ENCODE measurements around the gene HOXA2.

The HOXA2 gene

GRCh38 chr7:27098578-27099451 lies 3.7 kb downstream of the HOXA2 start:
- Histone ChIP-seq H3K27me3 (ENCODE audit: control insufficient read depth in 1 of 2, insufficient read depth in 2 of 2, low read length in 2 of 2) (no peaks in the 10 kb centered on the region), H3K9ac (ENCODE audit: low read length) (peak overlapping the region; percentile 47)

GRCh38 chr7:27097686-27098577 lies 4.6 kb downstream of the HOXA2 start:
- H3K9ac ChIP-seq (ENCODE audit: low read length), result peak overlapping the region; percentile 47
- peaks cover 31% of the 10 kb centered on the region for H3K4me1 ChIP-seq (ENCODE audit: insufficient read depth, low read length)
- H3K36me3 ChIP-seq (ENCODE audit: insufficient read depth, low read length), result no peaks in the 10 kb centered on the region
- no peaks in the 10 kb centered on the region for H3K9me3 ChIP-seq (ENCODE audit: low read length)
- H3K27me3 ChIP-seq (ENCODE audit: control insufficient read depth in 1 of 2, insufficient read depth in 2 of 2, low read length in 2 of 2), result no peaks in the 10 kb centered on the region
- H3K4me3 ChIP-seq (ENCODE audit: low read depth in 1 of 2, low read length in 2 of 2), result peak overlapping the region; percentile 38 to 73
- H3K27ac ChIP-seq (ENCODE audit: low read depth, low read length), result peak overlapping the region; percentile 85

More at GRCh38 chr7:27098578-27099451, 3.7 kb downstream of the HOXA2 start:
- H3K27ac ChIP-seq (ENCODE audit: low read depth, low read length), result peak overlapping the region; percentile 85
- H3K9me3 ChIP-seq (ENCODE audit: low read length), result no peaks in the 10 kb centered on the region
- H3K4me1 ChIP-seq (ENCODE audit: insufficient read depth, low read length), result peaks cover 33% of the 10 kb centered on the region
- no peaks in the 10 kb centered on the region for H3K36me3 ChIP-seq (ENCODE audit: insufficient read depth, low read length)
- peak overlapping the region; percentile 38 to 73 for H3K4me3 ChIP-seq (ENCODE audit: low read depth in 1 of 2, low read length in 2 of 2)

GRCh38 chr7:27096768-27097514 lies 5.5 kb downstream of the HOXA2 start:
- H3K9ac ChIP-seq (ENCODE audit: low read length), result peak overlapping the region; percentile 81
- no peaks in the 10 kb centered on the region for H3K9me3 ChIP-seq (ENCODE audit: low read length)
- no peaks in the 10 kb centered on the region for H3K36me3 ChIP-seq (ENCODE audit: insufficient read depth, low read length)
- no peaks in the 10 kb centered on the region for H3K27me3 ChIP-seq (ENCODE audit: control insufficient read depth in 1 of 2, insufficient read depth in 2 of 2, low read length in 2 of 2)
- H3K27ac ChIP-seq (ENCODE audit: low read depth, low read length), result peak overlapping the region; percentile 88
- peaks cover 31% of the 10 kb centered on the region for H3K4me1 ChIP-seq (ENCODE audit: insufficient read depth, low read length)
- H3K4me3 ChIP-seq (ENCODE audit: low read depth in 1 of 2, low read length in 2 of 2), result peak overlapping the region; percentile 73 to 91

GRCh38 chr7:27095897-27096767 lies 6.4 kb downstream of the HOXA2 start, which contains the start of gene HOXA1:
Gene HOXA1 (minus strand): TSS chr7:27096000. CDS start chr7:27095912, 88 bp downstream.
- peaks cover 31% of the 10 kb centered on the region for H3K4me1 ChIP-seq (ENCODE audit: insufficient read depth, low read length)
- H3K9me3 ChIP-seq (ENCODE audit: low read length), result no peaks in the 10 kb centered on the region
- H3K36me3 ChIP-seq (ENCODE audit: insufficient read depth, low read length), result no peaks in the 10 kb centered on the region
- peak within 1 kb of the TSS; percentile 88 for H3K27ac ChIP-seq (ENCODE audit: low read depth, low read length)
- no peaks in the 10 kb centered on the region for H3K27me3 ChIP-seq (ENCODE audit: control insufficient read depth in 1 of 2, insufficient read depth in 2 of 2, low read length in 2 of 2)
- peak within 1 kb of the TSS; percentile 81 for H3K9ac ChIP-seq (ENCODE audit: low read length)
- peak within 1 kb of the TSS; percentile 73 to 91 for H3K4me3 ChIP-seq (ENCODE audit: low read depth in 1 of 2, low read length in 2 of 2)

- Histone ChIP-seq H3K9me3 (ENCODE audit: low read length) (no peaks in the 10 kb centered on the region), H3K4me3 (ENCODE audit: low read depth in 1 of 2, low read length in 2 of 2) (peak overlapping the region; percentile 73 to 91), H3K36me3 (ENCODE audit: insufficient read depth, low read length) (no peaks in the 10 kb centered on the region), H3K27ac (ENCODE audit: low read depth, low read length) (peak overlapping the region; percentile 49), H3K27me3 (ENCODE audit: control insufficient read depth in 1 of 2, insufficient read depth in 2 of 2, low read length in 2 of 2) (no peaks in the 10 kb centered on the region), H3K4me1 (ENCODE audit: insufficient read depth, low read length) (peaks cover 25% of the 10 kb centered on the region), H3K9ac (ENCODE audit: low read length) (no peak overlapping the region)
Observed at GRCh38 chr7:27095050-27095896, 7.2 kb downstream of the HOXA2 start.

- Histone ChIP-seq H3K4me3 (ENCODE audit: low read depth in 1 of 2, low read length in 2 of 2) (no peak overlapping the region), H3K9ac (ENCODE audit: low read length) (no peak overlapping the region), H3K27ac (ENCODE audit: low read depth, low read length) (no peak overlapping the region)
Observed at GRCh38 chr7:27094304-27095049, 8.0 kb downstream of the HOXA2 start.

GRCh38 chr7:27093184-27093895 lies 9.1 kb downstream of the HOXA2 start:
- no peaks in the 10 kb centered on the region for H3K9me3 ChIP-seq (ENCODE audit: low read length)
- no peak overlapping the region for H3K27ac ChIP-seq (ENCODE audit: low read depth, low read length)
- no peak overlapping the region for H3K9ac ChIP-seq (ENCODE audit: low read length)
- H3K27me3 ChIP-seq (ENCODE audit: control insufficient read depth in 1 of 2, insufficient read depth in 2 of 2, low read length in 2 of 2), result peaks cover 4 to 7% of the 10 kb centered on the region in 2 donors
- H3K4me3 ChIP-seq (ENCODE audit: low read depth in 1 of 2, low read length in 2 of 2), result no peak overlapping the region
- H3K36me3 ChIP-seq (ENCODE audit: insufficient read depth, low read length), result no peaks in the 10 kb centered on the region
- peaks cover 13% of the 10 kb centered on the region for H3K4me1 ChIP-seq (ENCODE audit: insufficient read depth, low read length)

More at GRCh38 chr7:27094304-27095049, 8.0 kb downstream of the HOXA2 start:
- no peaks in the 10 kb centered on the region for H3K36me3 ChIP-seq (ENCODE audit: insufficient read depth, low read length)
- peaks cover 17% of the 10 kb centered on the region for H3K4me1 ChIP-seq (ENCODE audit: insufficient read depth, low read length)
- no peaks in the 10 kb centered on the region for H3K9me3 ChIP-seq (ENCODE audit: low read length)
- H3K27me3 ChIP-seq (ENCODE audit: control insufficient read depth in 1 of 2, insufficient read depth in 2 of 2, low read length in 2 of 2), result no peaks in the 10 kb centered on the region

- H3K4me1 ChIP-seq (ENCODE audit: insufficient read depth, low read length), result peaks cover 8% of the 10 kb centered on the region
- no peaks in the 10 kb centered on the region for H3K36me3 ChIP-seq (ENCODE audit: insufficient read depth, low read length)
- no peak overlapping the region for H3K9ac ChIP-seq (ENCODE audit: low read length)
- H3K27me3 ChIP-seq (ENCODE audit: control insufficient read depth in 1 of 2, insufficient read depth in 2 of 2, low read length in 2 of 2), result peaks cover 8 to 10% of the 10 kb centered on the region in 2 donors
- H3K9me3 ChIP-seq (ENCODE audit: low read length), result no peaks in the 10 kb centered on the region
- no peak overlapping the region for H3K4me3 ChIP-seq (ENCODE audit: low read depth in 1 of 2, low read length in 2 of 2)
- no peak overlapping the region for H3K27ac ChIP-seq (ENCODE audit: low read depth, low read length)
Observed at GRCh38 chr7:27092819-27093110, 9.7 kb downstream of the HOXA2 start.

Measured in muscle layer of colon (tissue), 2 donors.